HEK293 (cell line): Measurements from ENCODE around the gene TNIK.

Source experiments
- ZNF274 ChIP-seq, 2 experiments: fragments of 200-500 bp in 1 of 2; fragments of 450-650 bp in 1 of 2; sonication (Bioruptor generic) in 1 of 2; formaldehyde crosslinking in 1 of 2; IDR thresholded peaks; 2 replicates each; pipeline versions ENCODE4 v1.5.1 to v1.6.1; 2014 to 2016; ENCODE audit warnings: borderline replicate concordance in 1 of 2, inconsistent platforms in 1 of 2, low read length in 1 of 2, missing biosample characterization in 1 of 2, missing genetic modification characterization in 1 of 2
- TF ChIP-seq, protein P1 (sequence below): fragments of 450-650 bp; formaldehyde crosslinking; IDR thresholded peaks from 2 replicates; pipeline ENCODE4 v1.5.1; 2016; ENCODE audit warnings: missing biosample characterization, missing genetic modification characterization

GRCh38 chr3:171293142-171293782, 166.9 kb downstream of the TNIK start:
- no peak for TF ChIP-seq ZNF274 (IDR thresholded peaks at IDR 0.05; ENCODE audit: low read length)
- TF ChIP-seq ZNF274 (tag by site-specific recombination; IDR thresholded peaks at IDR 0.05; ENCODE audit: borderline replicate concordance) = no peak
- TF ChIP-seq, protein P1, sequence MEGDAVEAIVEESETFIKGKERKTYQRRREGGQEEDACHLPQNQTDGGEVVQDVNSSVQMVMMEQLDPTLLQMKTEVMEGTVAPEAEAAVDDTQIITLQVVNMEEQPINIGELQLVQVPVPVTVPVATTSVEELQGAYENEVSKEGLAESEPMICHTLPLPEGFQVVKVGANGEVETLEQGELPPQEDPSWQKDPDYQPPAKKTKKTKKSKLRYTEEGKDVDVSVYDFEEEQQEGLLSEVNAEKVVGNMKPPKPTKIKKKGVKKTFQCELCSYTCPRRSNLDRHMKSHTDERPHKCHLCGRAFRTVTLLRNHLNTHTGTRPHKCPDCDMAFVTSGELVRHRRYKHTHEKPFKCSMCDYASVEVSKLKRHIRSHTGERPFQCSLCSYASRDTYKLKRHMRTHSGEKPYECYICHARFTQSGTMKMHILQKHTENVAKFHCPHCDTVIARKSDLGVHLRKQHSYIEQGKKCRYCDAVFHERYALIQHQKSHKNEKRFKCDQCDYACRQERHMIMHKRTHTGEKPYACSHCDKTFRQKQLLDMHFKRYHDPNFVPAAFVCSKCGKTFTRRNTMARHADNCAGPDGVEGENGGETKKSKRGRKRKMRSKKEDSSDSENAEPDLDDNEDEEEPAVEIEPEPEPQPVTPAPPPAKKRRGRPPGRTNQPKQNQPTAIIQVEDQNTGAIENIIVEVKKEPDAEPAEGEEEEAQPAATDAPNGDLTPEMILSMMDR = no peak
